Dendritic cell treated with granulocyte-macrophage colony-stimulating factor and Interleukin-4, amounts not matched to agents 40 ng/mL and 50 ng/mL, for 4 days (primary cell): ENCODE measurements around the gene MEST.
A peak's percentile ranks its signal among the peaks of the same experiment; 100 is the strongest.
"Not testable (repeated sequence)": the region's sequence is repeated elsewhere in the genome, so short reads cannot be mapped to it uniquely, and the experiment has no call there.

ENCODE experiments used
- H3K27ac Mint-ChIP-seq: one replicate; pipeline ENCODE4 v1.8.0; 2022; ENCODE audit warnings: mild to moderate bottlenecking, mixed read lengths
- H3K27me3 Mint-ChIP-seq: one replicate; pipeline ENCODE4 v1.8.0; 2022; ENCODE audit warnings: mild to moderate bottlenecking, mixed read lengths
- H3K36me3 Mint-ChIP-seq: one replicate; pipeline ENCODE4 v1.8.0; 2022; ENCODE audit warnings: low read depth, mixed read lengths
- H3K4me1 Mint-ChIP-seq: one replicate; pipeline ENCODE4 v1.8.0; 2022; ENCODE audit warnings: low read depth, mixed read lengths
- H3K4me3 Mint-ChIP-seq: one replicate; pipeline ENCODE4 v1.8.0; 2022; ENCODE audit warnings: mild to moderate bottlenecking, moderate library complexity, mixed read lengths
- H3K9me3 Mint-ChIP-seq: one replicate; pipeline ENCODE4 v1.8.0; 2022; ENCODE audit warnings: mixed read lengths
- intact Hi-C: fragments of 100-400 bp; cut with micrococcal nuclease; formaldehyde crosslinking; loops from one replicate; pipeline ENCODE4 v1.15.0; 2022

The MEST gene, protein sequence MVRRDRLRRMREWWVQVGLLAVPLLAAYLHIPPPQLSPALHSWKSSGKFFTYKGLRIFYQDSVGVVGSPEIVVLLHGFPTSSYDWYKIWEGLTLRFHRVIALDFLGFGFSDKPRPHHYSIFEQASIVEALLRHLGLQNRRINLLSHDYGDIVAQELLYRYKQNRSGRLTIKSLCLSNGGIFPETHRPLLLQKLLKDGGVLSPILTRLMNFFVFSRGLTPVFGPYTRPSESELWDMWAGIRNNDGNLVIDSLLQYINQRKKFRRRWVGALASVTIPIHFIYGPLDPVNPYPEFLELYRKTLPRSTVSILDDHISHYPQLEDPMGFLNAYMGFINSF

DNA sequence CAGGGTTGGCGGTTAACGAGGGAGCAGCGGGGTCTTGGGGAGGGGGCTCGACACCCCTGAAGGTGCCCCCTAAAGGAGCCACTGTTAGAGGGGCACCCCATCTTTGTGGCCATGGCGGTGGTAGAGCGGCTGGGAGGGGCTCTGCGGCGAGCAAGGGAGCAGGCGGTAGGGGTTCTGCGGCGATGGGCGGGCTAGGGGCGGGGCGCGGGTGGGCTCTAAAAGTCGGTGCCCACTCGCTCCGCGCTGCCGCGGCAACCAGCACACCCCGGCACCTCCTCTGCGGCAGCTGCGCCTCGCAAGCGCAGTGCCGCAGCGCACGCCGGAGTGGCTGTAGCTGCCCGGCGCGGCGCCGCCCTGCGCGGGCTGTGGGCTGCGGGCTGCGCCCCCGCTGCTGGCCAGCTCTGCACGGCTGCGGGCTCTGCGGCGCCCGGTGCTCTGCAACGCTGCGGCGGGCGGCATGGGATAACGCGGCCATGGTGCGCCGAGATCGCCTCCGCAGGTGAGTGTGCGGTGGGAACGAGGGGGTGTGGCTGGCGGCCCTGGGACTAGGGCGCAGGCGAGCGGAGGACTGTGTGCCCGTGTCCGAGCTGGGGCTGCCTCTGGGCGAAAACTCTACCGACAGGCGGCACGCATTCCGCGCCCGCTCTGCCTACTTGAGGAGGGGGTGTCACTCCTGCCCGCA is at the start of gene MEST:
MEST (plus strand) TSS at position 245 of the 682 bp plus-strand sequence; CDS start at position 474, 229 bp downstream.
- Mint-ChIP-seq H3K4me1 (peaks cover 35% of the 10 kb centered on the region), H3K36me3 (no peaks in the 10 kb centered on the region), H3K4me3 (peak within 1 kb of the TSS; percentile 68), H3K27ac (no peak within 1 kb of the TSS), H3K27me3 (peaks cover 72% of the 10 kb centered on the region), H3K9me3 (peaks cover 16% of the 10 kb centered on the region)
- intact Hi-C loops, result loop anchor here (5.0 kb wide), 1 partner anchor 250 kb away; no protein-coding TSS in a partner anchor

DNA sequence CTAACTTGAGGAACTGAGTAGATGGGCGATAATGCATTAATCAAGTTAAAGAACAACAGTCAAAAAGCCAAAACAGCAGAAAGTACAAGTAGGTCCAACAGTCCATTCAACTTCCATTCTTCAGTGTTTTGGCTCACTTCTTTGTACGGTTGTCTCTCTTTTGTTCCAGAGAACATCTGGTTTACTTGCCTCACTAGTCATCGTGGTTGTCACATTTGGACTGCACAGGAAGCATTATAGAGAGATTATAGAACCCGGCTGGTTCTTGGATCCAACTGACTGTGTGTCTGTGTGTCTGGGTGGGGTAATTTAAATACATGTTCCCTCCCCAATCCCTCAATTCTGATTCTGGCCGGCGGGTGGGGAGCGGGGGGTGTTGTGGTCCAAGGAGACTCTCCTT is 49.3 kb upstream of the MEST start:
- Mint-ChIP-seq H3K36me3 (peaks cover 6% of the 10 kb centered on the region), H3K27ac (no peak overlapping the region), H3K9me3 (no peaks in the 10 kb centered on the region), H3K27me3 (no peaks in the 10 kb centered on the region), H3K4me1 (peaks cover 18% of the 10 kb centered on the region), H3K4me3 (no peak overlapping the region)
- intact Hi-C loops, result no loop called here

DNA sequence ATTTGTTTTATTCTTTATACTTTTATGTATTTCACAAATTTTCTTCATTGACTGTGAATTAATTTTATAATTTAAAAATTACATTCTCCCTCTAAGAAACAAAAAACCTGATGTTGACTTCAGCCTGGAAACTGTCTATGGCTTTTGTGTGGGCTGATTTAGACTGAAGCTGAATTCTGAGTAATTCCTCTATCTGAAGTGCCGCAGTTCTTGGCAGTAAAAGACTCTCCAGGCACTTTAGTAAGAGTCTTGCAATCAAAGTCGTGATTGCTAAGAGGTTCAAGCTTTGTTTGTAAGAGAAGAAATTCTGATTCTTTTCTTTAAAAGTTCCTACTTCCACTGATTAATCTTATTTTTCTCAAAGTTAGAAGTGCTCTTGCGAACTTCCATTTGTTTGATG is 47.7 kb upstream of the MEST start:
- Mint-ChIP-seq H3K4me3 (no peak overlapping the region), H3K27me3 (no peaks in the 10 kb centered on the region), H3K36me3 (peaks cover 6% of the 10 kb centered on the region), H3K27ac (no peak overlapping the region), H3K4me1 (peaks cover 18% of the 10 kb centered on the region), H3K9me3 (peaks cover 10% of the 10 kb centered on the region)
- intact Hi-C loops, result no loop called here

DNA sequence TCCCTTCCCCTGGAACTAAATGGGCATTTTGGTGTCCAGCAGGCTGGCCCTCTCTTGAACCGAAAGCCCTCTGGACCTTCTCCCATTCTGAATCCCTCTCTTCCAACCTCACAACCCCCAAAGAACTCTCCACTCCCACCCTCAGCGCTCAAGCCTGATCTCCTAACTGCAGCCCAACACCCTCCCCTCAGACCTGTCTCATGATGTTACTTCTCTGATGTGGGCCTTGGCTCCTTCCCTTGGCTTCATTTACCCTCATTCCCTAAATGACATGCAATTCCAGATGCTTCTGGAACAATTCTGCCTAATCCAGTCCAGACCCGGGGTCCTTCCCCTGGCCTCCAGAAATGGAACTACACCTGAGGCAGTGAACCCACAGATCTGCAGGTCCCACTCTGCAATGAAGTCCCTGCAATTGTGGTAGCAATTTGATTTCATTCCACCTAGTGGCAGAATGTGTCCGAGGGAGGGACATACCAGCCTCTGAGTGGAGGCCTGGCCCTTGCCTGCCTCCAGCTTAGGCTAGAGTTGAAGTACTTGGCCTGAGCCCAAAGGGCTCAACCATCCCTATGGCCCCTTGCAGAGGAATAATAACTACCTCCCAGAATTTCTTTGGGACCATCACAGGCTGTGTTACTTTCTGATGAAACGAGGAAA is 47.0 kb upstream of the MEST start:
- H3K36me3 Mint-ChIP-seq, result peaks cover 6% of the 10 kb centered on the region
- H3K9me3 Mint-ChIP-seq, result peaks cover 10% of the 10 kb centered on the region
- H3K4me3 Mint-ChIP-seq, result no peak overlapping the region
- H3K27me3 Mint-ChIP-seq, result no peaks in the 10 kb centered on the region
- intact Hi-C loops, result no loop called here
- H3K27ac Mint-ChIP-seq, result no peak overlapping the region
- H3K4me1 Mint-ChIP-seq, result peaks cover 12% of the 10 kb centered on the region

DNA sequence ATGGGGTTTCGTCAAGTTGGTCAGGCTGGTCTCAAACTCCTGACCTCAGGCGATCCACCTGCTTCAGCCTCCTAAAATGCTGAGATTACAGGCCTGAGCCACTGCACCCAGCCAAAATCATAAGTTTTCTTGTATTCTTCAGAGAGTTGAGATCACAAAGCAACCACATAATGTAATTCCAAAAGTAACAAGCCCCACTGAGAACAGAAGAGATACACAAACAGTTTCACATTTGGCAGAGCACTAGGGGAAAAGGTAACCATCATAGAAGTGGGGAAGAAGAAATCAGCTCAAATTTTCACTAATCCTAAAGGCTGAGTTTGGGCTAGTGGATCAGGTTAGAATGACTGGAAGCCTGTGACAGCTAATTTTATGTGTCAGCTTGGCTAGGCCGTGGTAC is 45.6 kb upstream of the MEST start:
- Mint-ChIP-seq H3K27ac (no peak overlapping the region), H3K4me1 (peaks cover 6% of the 10 kb centered on the region), H3K36me3 (no peaks in the 10 kb centered on the region), H3K4me3 (no peak overlapping the region), H3K9me3 (peaks cover 10% of the 10 kb centered on the region), H3K27me3 (no peaks in the 10 kb centered on the region)
- intact Hi-C loops, result no loop called here

DNA sequence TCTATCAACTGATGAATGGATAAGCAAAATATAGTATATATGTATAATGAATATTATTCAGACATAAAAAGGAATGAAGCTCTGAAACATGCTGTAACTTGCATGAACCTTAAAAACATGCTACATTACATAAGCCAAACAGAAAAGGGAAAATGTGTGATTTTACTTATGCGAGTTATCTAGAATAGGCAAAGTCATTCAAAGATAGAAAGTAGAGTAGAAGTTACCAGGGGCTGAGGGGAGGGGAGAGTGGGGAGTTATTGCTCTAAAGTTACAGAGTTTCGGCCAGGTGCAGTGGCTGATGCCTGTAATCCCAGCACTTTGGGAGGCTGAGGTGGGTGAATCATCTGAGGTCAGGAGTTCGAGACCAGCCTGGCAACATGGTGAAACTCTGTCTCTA is 40.5 kb upstream of the MEST start:
- H3K36me3 Mint-ChIP-seq, H3K27me3 Mint-ChIP-seq, H3K27ac Mint-ChIP-seq, H3K9me3 Mint-ChIP-seq, intact Hi-C loops, H3K4me1 Mint-ChIP-seq, H3K4me3 Mint-ChIP-seq: not testable (repeated sequence)

DNA sequence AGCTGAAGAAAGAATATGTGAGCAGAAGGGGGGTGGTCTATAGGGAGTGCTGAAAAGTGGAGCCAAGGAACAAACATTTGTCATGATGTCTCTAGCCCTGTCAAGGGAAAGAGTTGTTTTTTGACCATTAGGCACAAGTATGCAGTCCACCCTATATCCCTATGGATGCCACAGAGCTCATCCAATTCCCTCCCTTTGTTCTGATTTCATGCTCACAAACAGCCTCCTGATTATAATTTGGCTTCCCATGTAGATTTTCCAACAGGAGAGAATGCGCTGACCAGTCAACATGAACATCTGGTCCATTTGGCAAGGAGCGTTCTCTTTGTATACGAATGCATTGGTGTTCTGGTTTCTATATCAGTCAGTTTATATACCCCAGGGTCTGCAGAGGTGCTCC is 38.9 kb upstream of the MEST start:
- H3K9me3 Mint-ChIP-seq, result peaks cover 8% of the 10 kb centered on the region
- H3K27ac Mint-ChIP-seq, result no peak overlapping the region
- H3K36me3 Mint-ChIP-seq, result no peaks in the 10 kb centered on the region
- intact Hi-C loops, result no loop called here
- H3K4me1 Mint-ChIP-seq, result no peaks in the 10 kb centered on the region
- H3K4me3 Mint-ChIP-seq, result no peak overlapping the region
- no peaks in the 10 kb centered on the region for H3K27me3 Mint-ChIP-seq

DNA sequence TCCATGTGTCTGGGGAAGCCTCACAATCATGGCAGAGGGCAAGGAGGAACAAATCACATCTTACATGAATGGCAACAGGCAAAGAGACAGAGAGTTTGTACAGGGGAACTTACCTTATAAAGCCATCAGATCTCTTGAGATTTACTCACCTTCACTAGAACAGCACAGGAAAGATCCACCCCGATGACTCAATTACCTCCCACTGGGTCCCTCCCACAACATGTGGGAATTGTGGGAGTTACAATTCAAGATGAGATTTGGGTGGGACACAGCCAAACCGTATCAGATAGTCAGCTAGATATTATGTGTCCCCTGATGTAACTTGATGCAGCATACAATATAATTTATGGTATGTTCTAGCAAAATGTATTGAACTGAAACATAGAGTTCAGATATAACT is 36.9 kb upstream of the MEST start:
- intact Hi-C loops, result no loop called here

DNA sequence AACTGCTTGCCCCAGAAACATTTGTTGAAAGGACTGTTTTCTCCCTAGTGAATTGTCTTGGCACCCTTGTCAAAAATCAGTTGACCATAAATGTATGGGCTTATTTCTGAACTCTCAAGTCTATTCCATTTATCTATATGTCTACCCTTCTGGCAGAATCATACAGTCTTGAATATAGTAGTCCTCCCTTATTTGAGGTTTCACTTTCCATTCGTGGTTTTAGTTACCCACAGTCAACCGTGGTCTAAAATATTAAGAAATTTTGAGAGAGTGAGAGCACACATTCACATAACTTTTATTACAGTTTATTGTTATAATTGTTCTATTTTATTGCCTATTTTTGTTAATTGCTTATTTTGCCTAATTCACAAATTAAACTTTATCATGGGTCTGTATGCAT is 33.6 kb upstream of the MEST start:
- Mint-ChIP-seq H3K4me1 (peaks cover 6% of the 10 kb centered on the region), H3K27me3 (no peaks in the 10 kb centered on the region), H3K27ac (no peak overlapping the region), H3K36me3 (no peaks in the 10 kb centered on the region), H3K4me3 (peak overlapping the region; percentile 13), H3K9me3 (peaks cover 8% of the 10 kb centered on the region)
- intact Hi-C loops, result no loop called here

More for the DNA sequence above, 36.9 kb upstream of the MEST start:
- H3K36me3 Mint-ChIP-seq, result no peaks in the 10 kb centered on the region
- H3K4me3 Mint-ChIP-seq, result no peak overlapping the region
- peaks cover 6% of the 10 kb centered on the region for H3K4me1 Mint-ChIP-seq
- no peaks in the 10 kb centered on the region for H3K27me3 Mint-ChIP-seq
- H3K27ac Mint-ChIP-seq, result no peak overlapping the region
- H3K9me3 Mint-ChIP-seq, result peaks cover 8% of the 10 kb centered on the region

DNA sequence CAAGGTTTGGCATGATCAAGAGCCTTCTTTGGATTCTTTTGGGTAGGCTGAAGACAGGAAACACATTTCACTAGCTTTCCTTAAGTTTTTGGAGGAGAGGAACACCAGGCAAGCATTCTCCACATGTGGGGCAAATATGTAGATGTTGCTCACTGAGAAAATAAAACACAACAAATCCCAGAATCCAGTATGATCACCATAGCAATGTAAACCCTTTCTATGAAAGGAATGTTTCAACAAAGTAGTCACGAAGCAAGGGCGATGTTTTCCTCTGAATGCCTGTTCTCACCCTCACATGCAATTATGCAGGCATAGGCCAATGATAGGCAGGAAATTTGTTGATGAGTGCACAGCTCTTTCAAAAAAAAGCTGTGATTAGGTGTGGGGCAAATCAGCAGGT is 30.6 kb upstream of the MEST start:
- peaks cover 6% of the 10 kb centered on the region for H3K4me1 Mint-ChIP-seq
- no peak overlapping the region for H3K4me3 Mint-ChIP-seq
- H3K36me3 Mint-ChIP-seq, result no peaks in the 10 kb centered on the region
- peaks cover 8% of the 10 kb centered on the region for H3K9me3 Mint-ChIP-seq
- no peaks in the 10 kb centered on the region for H3K27me3 Mint-ChIP-seq
- intact Hi-C loops, result no loop called here
- no peak overlapping the region for H3K27ac Mint-ChIP-seq

DNA sequence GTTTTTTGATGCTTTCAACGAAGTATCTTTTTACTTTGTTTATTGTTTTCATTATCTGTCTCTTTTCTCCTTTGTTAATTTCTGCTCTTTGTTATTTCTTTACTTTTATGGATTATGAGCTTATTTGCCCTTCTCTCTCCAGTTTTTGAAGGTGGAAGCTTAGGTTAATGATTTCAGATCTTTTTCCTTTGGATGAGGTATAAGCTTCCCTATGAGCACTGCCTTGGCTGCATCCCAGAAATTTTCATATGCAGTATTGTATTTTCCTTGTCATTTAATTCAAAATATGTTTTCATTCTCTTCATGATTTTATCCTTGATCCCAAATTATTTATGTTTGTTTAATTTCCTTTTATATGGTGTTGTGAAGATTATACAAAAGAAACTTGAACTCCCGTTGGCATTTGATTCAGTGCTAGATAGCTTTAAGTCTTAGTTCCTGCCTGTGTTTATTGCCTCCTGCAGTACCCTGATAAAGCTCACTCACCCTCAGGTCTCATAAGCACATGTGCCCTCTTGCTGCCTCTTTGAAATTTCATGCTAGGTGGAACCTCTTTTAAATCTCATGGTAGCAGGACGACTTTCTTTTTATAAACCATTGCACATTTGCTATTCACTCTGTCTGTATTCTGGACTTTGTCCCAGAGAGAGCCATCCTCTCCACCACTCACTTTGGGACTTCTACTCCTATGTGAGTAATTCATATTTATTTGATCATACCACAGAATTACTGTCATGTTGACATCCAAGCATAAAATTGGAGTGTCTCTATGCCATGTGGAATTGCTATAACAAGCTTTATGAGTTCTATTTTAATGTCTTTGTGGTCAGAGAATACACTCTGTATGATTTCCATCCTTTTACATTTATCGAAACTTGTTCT is 28.1 kb upstream of the MEST start:
- Mint-ChIP-seq H3K27me3 (no peaks in the 10 kb centered on the region), H3K36me3 (no peaks in the 10 kb centered on the region), H3K9me3 (peaks cover 8% of the 10 kb centered on the region), H3K4me1 (peaks cover under 1% of the 10 kb centered on the region), H3K4me3 (no peak overlapping the region), H3K27ac (no peak overlapping the region)
- intact Hi-C loops, result no loop called here

DNA sequence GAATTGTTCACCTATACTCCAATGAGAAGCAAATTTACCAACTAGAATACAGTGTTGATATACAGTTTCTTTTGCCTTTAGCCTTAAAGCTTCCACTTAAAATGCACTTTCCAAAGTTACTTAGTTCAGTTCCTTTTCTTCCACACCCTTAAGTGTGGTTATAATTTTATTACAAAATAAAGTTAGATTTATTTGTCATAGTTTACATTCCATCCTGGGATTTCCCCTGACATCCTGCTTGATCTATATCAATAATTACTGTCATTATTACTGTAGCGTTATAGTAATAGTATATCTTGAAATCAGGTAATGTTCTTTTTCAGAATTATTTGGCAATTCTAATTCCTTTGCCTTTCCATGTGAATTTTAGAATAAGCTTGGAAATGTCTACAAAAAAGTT is 23.3 kb upstream of the MEST start:
- no peaks in the 10 kb centered on the region for H3K9me3 Mint-ChIP-seq

DNA sequence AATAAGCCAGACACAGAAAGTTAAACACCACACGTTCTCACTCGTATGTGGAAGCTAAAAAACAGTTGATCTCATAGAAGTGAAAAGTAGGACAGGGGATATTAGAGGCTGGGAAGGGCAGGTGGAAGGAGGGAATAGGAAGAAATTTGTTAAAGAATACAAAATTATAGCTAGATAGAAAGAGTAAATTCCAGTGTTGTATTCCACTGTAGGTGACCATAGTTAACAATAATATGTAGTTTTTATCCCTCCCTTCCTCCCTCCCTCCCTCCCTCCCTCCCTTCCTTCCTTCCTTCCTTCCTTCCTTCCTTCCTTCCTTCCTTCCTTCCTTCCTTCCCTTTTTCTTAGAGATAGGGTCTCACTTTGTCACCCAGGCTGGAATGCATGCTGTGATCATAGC is 19.9 kb upstream of the MEST start:
- H3K36me3 Mint-ChIP-seq, result no peaks in the 10 kb centered on the region
- peaks cover 33% of the 10 kb centered on the region for H3K4me1 Mint-ChIP-seq
- H3K27ac Mint-ChIP-seq, result no peak overlapping the region
- no peaks in the 10 kb centered on the region for H3K27me3 Mint-ChIP-seq
- no peak overlapping the region for H3K4me3 Mint-ChIP-seq
- H3K9me3 Mint-ChIP-seq, result no peaks in the 10 kb centered on the region
- intact Hi-C loops, result no loop called here

More for the DNA sequence above, 23.3 kb upstream of the MEST start:
- intact Hi-C loops, result no loop called here
- Mint-ChIP-seq H3K36me3 (no peaks in the 10 kb centered on the region), H3K4me1 (peaks cover 16% of the 10 kb centered on the region), H3K27ac (no peak overlapping the region), H3K4me3 (no peak overlapping the region), H3K27me3 (no peaks in the 10 kb centered on the region)
